Stimulated activated CD8-positive, alpha-beta memory T cell treated with anti-CD3 and anti-CD28 coated beads, Interleukin-4, amount 100 ng/mL, for 24 hours (primary cell): ENCODE measurements around the gene SNRPB.

Experiments used
- DNase-seq: peaks from one replicate; pipeline ENCODE4 v3.0.0-alpha.2; 2020; ENCODE audit warnings: low read depth

SNRPB gene

GRCh38 chr20:2475850-2476741 lies 5.5 kb upstream of the SNRPB start:
- no peak for DNase-seq

GRCh38 chr20:2473516-2473915 lies 2.9 kb upstream of the SNRPB start:
- no peak for DNase-seq

GRCh38 chr20:2469991-2470422 lies 582 bp downstream of the SNRPB start:
- DNase-seq, result peak; percentile 42

- DNase-seq, result no peak
Observed at GRCh38 chr20:2468581-2469407, 1.8 kb downstream of the SNRPB start.

GRCh38 chr20:2467412-2467811 lies 3.2 kb downstream of the SNRPB start:
- DNase-seq, result no peak

- no peak for DNase-seq
Observed at GRCh38 chr20:2465100-2465499, 5.5 kb downstream of the SNRPB start.

- no peak for DNase-seq
Observed at GRCh38 chr20:2463616-2464365, 6.8 kb downstream of the SNRPB start.

GRCh38 chr20:2462484-2462883 lies 8.1 kb downstream of the SNRPB start:
- no peak for DNase-seq

GRCh38 chr20:2460752-2461424 lies 9.7 kb downstream of the SNRPB start:
- DNase-seq, result no peak

GRCh38 chr20:2459981-2460751 lies 10.4 kb downstream of the SNRPB start:
- DNase-seq, result no peak

- no peak for DNase-seq
Observed at GRCh38 chr20:2458919-2459499, 11.6 kb downstream of the SNRPB start.

GRCh38 chr20:2455771-2456497 lies 14.7 kb downstream of the SNRPB start:
- no peak for DNase-seq

- DNase-seq, result no peak
Observed at GRCh38 chr20:2453792-2454191, 16.8 kb downstream of the SNRPB start.

- peak; percentile 45 for DNase-seq
Observed at GRCh38 chr20:2451939-2452732, 18.5 kb downstream of the SNRPB start.

GRCh38 chr20:2451422-2451821 lies 19.2 kb downstream of the SNRPB start:
- DNase-seq, result no peak

- DNase-seq, result no peak
Observed at GRCh38 chr20:2449386-2449785, 21.2 kb downstream of the SNRPB start.

- no peak for DNase-seq
Observed at GRCh38 chr20:2446845-2447244, 23.7 kb downstream of the SNRPB start.

GRCh38 chr20:2431185-2431584 lies 39.4 kb downstream of the SNRPB start:
- DNase-seq, result no peak

- DNase-seq, result no peak
Observed at GRCh38 chr20:2430538-2430937, 40.1 kb downstream of the SNRPB start.
